ENCODE results near the gene RNMT.
"Not testable (repeated sequence)": the region's sequence is repeated elsewhere in the genome, so short reads cannot be mapped to it uniquely, and the experiment has no call there.

The RNMT gene

GRCh38 chr18:13735681-13736080 is 9.2 kb downstream of the RNMT start:
- H3K36me3 ChIP-seq: peaks cover 48 to 72% (median 54%) of the 10 kb centered on the region in 3 donors
- TF ChIP-seq, protein P1, sequence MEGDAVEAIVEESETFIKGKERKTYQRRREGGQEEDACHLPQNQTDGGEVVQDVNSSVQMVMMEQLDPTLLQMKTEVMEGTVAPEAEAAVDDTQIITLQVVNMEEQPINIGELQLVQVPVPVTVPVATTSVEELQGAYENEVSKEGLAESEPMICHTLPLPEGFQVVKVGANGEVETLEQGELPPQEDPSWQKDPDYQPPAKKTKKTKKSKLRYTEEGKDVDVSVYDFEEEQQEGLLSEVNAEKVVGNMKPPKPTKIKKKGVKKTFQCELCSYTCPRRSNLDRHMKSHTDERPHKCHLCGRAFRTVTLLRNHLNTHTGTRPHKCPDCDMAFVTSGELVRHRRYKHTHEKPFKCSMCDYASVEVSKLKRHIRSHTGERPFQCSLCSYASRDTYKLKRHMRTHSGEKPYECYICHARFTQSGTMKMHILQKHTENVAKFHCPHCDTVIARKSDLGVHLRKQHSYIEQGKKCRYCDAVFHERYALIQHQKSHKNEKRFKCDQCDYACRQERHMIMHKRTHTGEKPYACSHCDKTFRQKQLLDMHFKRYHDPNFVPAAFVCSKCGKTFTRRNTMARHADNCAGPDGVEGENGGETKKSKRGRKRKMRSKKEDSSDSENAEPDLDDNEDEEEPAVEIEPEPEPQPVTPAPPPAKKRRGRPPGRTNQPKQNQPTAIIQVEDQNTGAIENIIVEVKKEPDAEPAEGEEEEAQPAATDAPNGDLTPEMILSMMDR (IDR thresholded peaks at IDR 0.05): no peak
- DNase-seq: no peak

DNA sequence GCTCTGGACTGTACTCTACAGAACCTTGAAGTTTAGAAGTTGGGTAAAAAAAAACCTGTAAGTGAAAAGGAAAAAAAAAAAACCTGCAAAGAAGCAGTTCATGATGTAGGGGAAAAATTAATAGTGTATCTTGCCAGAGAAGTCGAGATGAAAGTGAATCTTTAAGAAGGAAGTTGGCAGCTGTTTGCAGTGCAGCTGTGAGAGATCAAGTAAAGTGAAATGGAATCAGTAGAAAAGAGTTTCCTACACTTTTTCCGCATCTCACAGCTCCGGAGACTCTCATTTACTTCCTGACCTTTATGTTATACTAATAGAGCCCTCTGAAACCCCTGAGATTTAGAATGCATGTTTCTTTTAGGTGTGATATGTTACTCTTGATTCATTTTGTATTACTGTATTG is 19.2 kb downstream of the RNMT start:
- TF ChIP-seq, protein P1 (IDR thresholded peaks at IDR 0.05): no peak
- DNase-seq: no peak
- H3K36me3 ChIP-seq: peaks cover 54 to 91% (median 84%) of the 10 kb centered on the region in 3 donors

More at GRCh38 chr18:13735681-13736080, 9.2 kb downstream of the RNMT start:
- Histone ChIP-seq H3K9me3 (no peaks in the 10 kb centered on the region), H3K4me3 (no peak overlapping the region), H3K27me3 (no peaks in the 10 kb centered on the region), H3K4me1 (no peaks in the 10 kb centered on the region), H3K27ac (no peak overlapping the region)
- intact Hi-C loops (cut with DNase I; ENCODE audit: low total_unique reads): no loop called here

GRCh38 chr18:13746633-13747032 is 20.2 kb downstream of the RNMT start:
- TF ChIP-seq, protein P1 (IDR thresholded peaks at IDR 0.05): no peak
- Histone ChIP-seq H3K4me1 (no peaks in the 10 kb centered on the region), H3K27ac (no peak overlapping the region), H3K4me3 (no peak overlapping the region), H3K36me3 (peaks cover 44 to 81% (median 81%) of the 10 kb centered on the region in 3 donors), H3K9me3 (no peaks in the 10 kb centered on the region), H3K27me3 (no peaks in the 10 kb centered on the region)
- intact Hi-C loops (cut with DNase I; ENCODE audit: low total_unique reads): no loop called here
- DNase-seq: no peak

More for the DNA sequence above, 19.2 kb downstream of the RNMT start:
- no peaks in the 10 kb centered on the region for H3K4me1 ChIP-seq
- H3K27ac ChIP-seq: no peak overlapping the region
- no peaks in the 10 kb centered on the region for H3K9me3 ChIP-seq
- intact Hi-C loops (cut with DNase I; ENCODE audit: low total_unique reads): no loop called here
- no peak overlapping the region for H3K4me3 ChIP-seq
- no peaks in the 10 kb centered on the region for H3K27me3 ChIP-seq

DNA sequence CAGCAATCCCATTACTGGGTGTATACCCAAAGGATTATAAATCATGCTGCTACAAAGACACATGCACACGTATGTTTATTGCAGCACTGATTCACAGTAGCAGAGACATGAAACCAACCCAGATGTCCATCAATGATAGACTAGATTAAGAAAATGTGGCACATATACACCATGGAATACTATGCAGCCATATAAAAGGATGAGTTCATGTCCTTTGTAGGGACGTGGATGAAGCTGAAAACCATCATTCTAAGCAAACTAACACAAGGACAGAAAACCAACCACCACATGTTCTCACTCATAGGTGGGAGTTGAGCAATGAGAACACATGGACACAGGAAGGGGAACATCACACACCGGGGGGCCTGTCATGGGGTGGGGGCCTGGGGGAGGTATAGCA is 25.1 kb downstream of the RNMT start:
- DNase-seq; H3K27ac ChIP-seq; H3K4me3 ChIP-seq; H3K9me3 ChIP-seq; H3K4me1 ChIP-seq; H3K27me3 ChIP-seq; intact Hi-C loops (cut with DNase I; ENCODE audit: low total_unique reads): not testable (repeated sequence)
- H3K36me3 ChIP-seq: peaks cover 70 to 96% (median 86%) of the 10 kb centered on the region in 3 donors

- Histone ChIP-seq H3K4me1 (no peaks in the 10 kb centered on the region), H3K27ac (no peak overlapping the region), H3K27me3 (no peaks in the 10 kb centered on the region), H3K4me3 (no peak overlapping the region), H3K9me3 (no peaks in the 10 kb centered on the region), H3K36me3 (peaks cover 62 to 85% (median 79%) of the 10 kb centered on the region in 3 donors)
- no peak for DNase-seq
- TF ChIP-seq, protein P1 (IDR thresholded peaks at IDR 0.05): no peak
- intact Hi-C loops (cut with DNase I; ENCODE audit: low total_unique reads): no loop called here
Measured at GRCh38 chr18:13756261-13756660, 29.8 kb downstream of the RNMT start.

- TF ChIP-seq, protein P1 (IDR thresholded peaks at IDR 0.05): no peak
- Histone ChIP-seq H3K4me3 (no peak overlapping the region), H3K36me3 (peaks cover 66 to 85% (median 83%) of the 10 kb centered on the region in 3 donors), H3K27me3 (no peaks in the 10 kb centered on the region), H3K4me1 (no peaks in the 10 kb centered on the region), H3K27ac (no peak overlapping the region), H3K9me3 (no peaks in the 10 kb centered on the region)
- intact Hi-C loops (cut with DNase I; ENCODE audit: low total_unique reads): no loop called here
- DNase-seq: no peak
Measured at GRCh38 chr18:13756671-13757070, 30.2 kb downstream of the RNMT start.

All from tibial artery (tissue), 4 donors.